Adrenal gland (tissue), 12 donors: Measurements from ENCODE around the gene TXNDC11. TPM values are rescaled to one million over a fixed set of nuclear protein-coding genes. Genes with fewer than 3 reads are reported as not detected.

Source experiments
- DNase-seq, 7 donors: peaks; one replicate each; pipeline ENCODE4 v3.0.0-alpha.2; 2019 to 2020
- H3K27ac ChIP-seq, 5 donors: fragments of 200-600 bp; sonication (generic) in 4 of 5; 1 replicate in 3 of 5; 2 replicates in 2 of 5; pipeline versions ENCODE4 v1.5.1 to v1.8.0; 2016 to 2020; ENCODE audit warnings: mild to moderate bottlenecking in 1 of 5
- H3K27me3 ChIP-seq: fragments of 200-600 bp; 2 replicates; pipeline ENCODE4 v1.8.0; 2021
- H3K36me3 ChIP-seq, 2 donors: fragments of 200-600 bp; replicated peaks in 1 of 2; 1 replicate in 1 of 2; 2 replicates in 1 of 2; pipeline versions ENCODE4 v1.5.1 to v1.8.0; 2018 to 2022
- H3K4me1 ChIP-seq, 2 donors: fragments of 200-600 bp; replicated peaks in 1 of 2; 1 replicate in 1 of 2; 2 replicates in 1 of 2; pipeline versions ENCODE4 v1.5.1 to v1.8.0; 2018 to 2021
- H3K4me3 ChIP-seq, 4 donors: fragments of 200-600 bp; sonication (generic) in 3 of 4; one replicate each; pipeline ENCODE4 v1.5.1; 2016 to 2018
- H3K9me3 ChIP-seq, 3 donors: fragments of 200-600 bp; sonication (generic) in 1 of 3; replicated peaks in 1 of 3; 1 replicate in 2 of 3; 2 replicates in 1 of 3; pipeline versions ENCODE4 v1.5.1 to v1.8.0; 2016 to 2021
- CTCF ChIP-seq, 6 experiments: fragments of 450-650 bp in 4 of 6; fragments of 200-600 bp in 2 of 6; sonication (generic) in 1 of 6; IDR thresholded peaks; 1 replicate in 5 of 6; 2 replicates in 1 of 6; pipeline versions ENCODE4 v1.5.1 to v1.8.0; 2016 to 2021; ENCODE audit warnings: antibody characterized with exemption in 6 of 6, mild to moderate bottlenecking in 2 of 6, moderate library complexity in 1 of 6
- POLR2A ChIP-seq, 2 donors: fragments of 450-650 bp; IDR thresholded peaks; one replicate each; pipeline ENCODE4 v1.6.1; 2017; ENCODE audit warnings: antibody characterized with exemption in 2 of 2, mild to moderate bottlenecking in 2 of 2, moderate library complexity in 1 of 2
- WGBS, 4 donors: extraction: QIAGEN DNeasy Blood & Tissue Kit in 2 of 4; methylation state at CpG; one replicate each; pipeline versions ENCODE4 v1.1.5 to v1.1.7; 2013 to 2017; 5-methylcytosine and 5-hydroxymethylcytosine counted together
- intact Hi-C, 2 donors: fragments of 100-400 bp; cut with DNase I; formaldehyde crosslinking; loops; one replicate each; pipeline versions ENCODE4 v1.14.1 to v1.15.0; 2022 to 2023
- polyA plus RNA-seq, 3 donors: library from polyadenylated mRNA; stranded (reverse); fragments of 200-250 nt in 2 of 3; fragments of 350-450 nt in 1 of 3; fragmentation: Illumina TruSeq in 1 of 3; extraction: RNeasy Lipid Tissue Mini Kit (QIAGEN cat#74804) in 1 of 3; gene quantifications; one replicate each; pipeline ENCODE4 v1.2.3, GENCODE V29; 2013 to 2014
- total RNA-seq, 9 donors: library from RNA; depleted of rRNA in 4 of 9; stranded (reverse); fragments of >200 nt in 4 of 9; fragments of 120-200 nt in 1 of 9; fragmentation: NEBNext Ultra II Directional in 1 of 9; extraction: Animal tissue kit (Norgen Biotek cat#: 25700) in 1 of 9; gene quantifications; one replicate each; pipeline versions ENCODE4 v1.1.0 to v1.2.4, GENCODE V29; 2013 to 2023
- donor health status: healthy with polysubstance abuse.
- donor health status: Bipolar disorder and iron deficiency.
- donor health status: DM: yes; HTN: yes; CAD: no.
- donor health status: DM: no; HTN: no; CAD: no.
- donor health status: DM: no; HTN: no; CAD: no.
- donor health status: DM: yes; HTN: yes; CAD: no.

Gene TXNDC11
- total and polyA plus RNA-seq, 12 donors: 33.5 to 78.1 (median 50.4) TPM

GRCh38 chr16:11671676-11672075 lies 71.0 kb downstream of the TXNDC11 start:
- WGBS, 4 donors: 93 to 95% (median 94%) methylated on average over 6 to 8 of the region's 8 CpGs
- Histone ChIP-seq H3K27me3 (no peaks in the 10 kb centered on the region), H3K9me3 (no peaks in the 10 kb centered on the region), H3K27ac (no peak overlapping the region), H3K4me1 (peaks cover 37 to 68% of the 10 kb centered on the region in 2 donors), H3K36me3 (peaks cover 0 to 11% of the 10 kb centered on the region in 2 donors), H3K4me3 (no peak overlapping the region)
- TF ChIP-seq POLR2A (IDR thresholded peaks at IDR 0.05): no peak
- no peak for TF ChIP-seq CTCF (IDR thresholded peaks at IDR 0.05)
- DNase-seq: no peak
- intact Hi-C loops: no loop called here

- 97 to 100% (median 98%) methylated on average over 2 of the region's 2 CpGs; no CpG with 5 or more reads in 1 of the 4 donors for WGBS, 4 donors
- H3K27ac ChIP-seq: peak overlapping the region in 1 of 5 donors; percentile 89
- peaks cover 37 to 68% of the 10 kb centered on the region in 2 donors for H3K4me1 ChIP-seq
- no peak overlapping the region for H3K4me3 ChIP-seq
- TF ChIP-seq CTCF (IDR thresholded peaks at IDR 0.05): no peak
- H3K36me3 ChIP-seq: peaks cover 0 to 7% of the 10 kb centered on the region in 2 donors
- H3K27me3 ChIP-seq: no peaks in the 10 kb centered on the region
- intact Hi-C loops: no loop called here
- H3K9me3 ChIP-seq: no peaks in the 10 kb centered on the region
- DNase-seq: no peak
These were observed 71.4 kb downstream of the TXNDC11 start for GRCh38 chr16:11671271-11671670.

GRCh38 chr16:11670171-11671131 lies 72.2 kb downstream of the TXNDC11 start:
- Histone ChIP-seq H3K4me3 (peak overlapping the region in 1 of 4 donors; percentile 95), H3K9me3 (no peaks in the 10 kb centered on the region), H3K4me1 (peaks cover 37 to 61% of the 10 kb centered on the region in 2 donors), H3K27me3 (no peaks in the 10 kb centered on the region), H3K36me3 (no peaks in the 10 kb centered on the region), H3K27ac (peak overlapping the region in 4 of 5 donors; percentile 76 to 89 (median 84))
- no peak for TF ChIP-seq POLR2A (IDR thresholded peaks at IDR 0.05)
- no peak for TF ChIP-seq CTCF (IDR thresholded peaks at IDR 0.05)
- DNase-seq: peak in 3 of 7 donors; percentile 31 to 48 (median 32)
- intact Hi-C loops: no loop called here
- WGBS, 4 donors: 55 to 71% (median 67%) methylated on average over 13 to 27 of the region's 27 CpGs

- DNase-seq: peak; percentile 63 to 89 (median 84)
- H3K4me3 ChIP-seq: peak overlapping the region; percentile 22 to 95 (median 57)
- H3K27me3 ChIP-seq: no peaks in the 10 kb centered on the region
- TF ChIP-seq CTCF (IDR thresholded peaks at IDR 0.05) (no peak), POLR2A (IDR thresholded peaks at IDR 0.05) (peak in 1 of 2 donors; percentile 64)
- intact Hi-C loops: no loop called here
- WGBS, 4 donors: 1 to 12% (median 5%) methylated on average over 8 to 22 of the region's 22 CpGs
- no peaks in the 10 kb centered on the region for H3K9me3 ChIP-seq
- no peaks in the 10 kb centered on the region for H3K36me3 ChIP-seq
- H3K4me1 ChIP-seq: peaks cover 37 to 52% of the 10 kb centered on the region in 2 donors
- peak overlapping the region; percentile 60 to 89 (median 84) for H3K27ac ChIP-seq
These were observed 73.1 kb downstream of the TXNDC11 start for GRCh38 chr16:11669380-11670146.
